HEK293T (cell line): ENCODE measurements around the gene REV3L.

Experiments used
- ARNT ChIP-seq: fragments of 450-650 bp; IDR thresholded peaks from 2 replicates; pipeline ENCODE4 v1.6.1; 2017; ENCODE audit warnings: mild to moderate bottlenecking
- ELF4 ChIP-seq: fragments of 450-650 bp; IDR thresholded peaks from 2 replicates; pipeline ENCODE4 v1.6.1; 2017; ENCODE audit warnings: antibody characterized with exemption
- FOXK2 ChIP-seq: fragments of 450-650 bp; IDR thresholded peaks from 2 replicates; pipeline ENCODE4 v1.6.1; 2016; ENCODE audit warnings: mild to moderate bottlenecking
- FOXM1 ChIP-seq: fragments of 450-650 bp; IDR thresholded peaks from 2 replicates; pipeline ENCODE4 v1.6.1; 2017; ENCODE audit warnings: mild to moderate bottlenecking, borderline replicate concordance
- HDGF ChIP-seq: fragments of 450-650 bp; IDR thresholded peaks from 2 replicates; pipeline ENCODE4 v1.6.1; 2017; ENCODE audit warnings: antibody characterized with exemption, borderline replicate concordance
- LEF1 ChIP-seq: fragments of 450-650 bp; IDR thresholded peaks from 2 replicates; pipeline ENCODE4 v1.6.1; 2017; ENCODE audit warnings: mild to moderate bottlenecking, borderline replicate concordance
- NFRKB ChIP-seq: fragments of 450-650 bp; IDR thresholded peaks from 2 replicates; pipeline ENCODE4 v1.6.1; 2016; ENCODE audit warnings: mild to moderate bottlenecking, moderate library complexity
- SP1 ChIP-seq: fragments of 450-650 bp; IDR thresholded peaks from 2 replicates; pipeline ENCODE4 v1.6.1; 2017
- SUZ12 ChIP-seq: fragments of 450-650 bp; IDR thresholded peaks from 2 replicates; pipeline ENCODE4 v1.6.1; 2016; ENCODE audit warnings: mild to moderate bottlenecking
- TARDBP ChIP-seq: fragments of 450-650 bp; IDR thresholded peaks from 2 replicates; pipeline ENCODE4 v1.6.1; 2016
- ZNF384 ChIP-seq: fragments of 450-650 bp; IDR thresholded peaks from 2 replicates; pipeline ENCODE4 v1.6.1; 2016

DNA sequence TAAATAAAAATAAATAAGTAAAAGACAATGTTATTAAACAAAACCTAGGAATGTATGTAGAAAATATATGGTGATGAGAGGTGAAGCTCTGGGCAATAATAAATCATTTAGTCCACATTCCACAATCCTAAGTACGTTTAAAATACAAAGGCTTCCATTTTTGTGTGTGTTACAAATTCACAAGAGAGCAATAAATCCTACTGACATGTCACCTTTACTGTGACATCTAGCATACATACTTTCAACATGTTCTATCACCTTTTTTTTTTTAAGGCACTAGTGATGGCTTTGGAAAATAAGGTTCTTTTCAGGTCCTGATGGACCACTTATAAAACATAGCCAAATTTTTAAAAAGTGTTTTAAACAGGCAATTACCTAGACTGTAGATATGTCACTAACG, 12.0 kb downstream of the REV3L start:
- TF ChIP-seq FOXM1, result no peak
- TF ChIP-seq ARNT, result no peak
- no peak for TF ChIP-seq ZNF384
- TF ChIP-seq NFRKB, result no peak
- no peak for TF ChIP-seq LEF1
- no peak for TF ChIP-seq TARDBP
- TF ChIP-seq ELF4, result no peak
- TF ChIP-seq SUZ12, result no peak
- no peak for TF ChIP-seq SP1
- no peak for TF ChIP-seq HDGF
- TF ChIP-seq FOXK2, result no peak
